ENCODE results near the gene PTDSS2. TPM values are rescaled to one million over a fixed set of nuclear protein-coding genes. Genes with fewer than 3 reads are reported as not detected.

PTDSS2 gene
- total and polyA plus RNA-seq, 4 donors = 5.1 to 15.6 (median 10.2) TPM

DNA sequence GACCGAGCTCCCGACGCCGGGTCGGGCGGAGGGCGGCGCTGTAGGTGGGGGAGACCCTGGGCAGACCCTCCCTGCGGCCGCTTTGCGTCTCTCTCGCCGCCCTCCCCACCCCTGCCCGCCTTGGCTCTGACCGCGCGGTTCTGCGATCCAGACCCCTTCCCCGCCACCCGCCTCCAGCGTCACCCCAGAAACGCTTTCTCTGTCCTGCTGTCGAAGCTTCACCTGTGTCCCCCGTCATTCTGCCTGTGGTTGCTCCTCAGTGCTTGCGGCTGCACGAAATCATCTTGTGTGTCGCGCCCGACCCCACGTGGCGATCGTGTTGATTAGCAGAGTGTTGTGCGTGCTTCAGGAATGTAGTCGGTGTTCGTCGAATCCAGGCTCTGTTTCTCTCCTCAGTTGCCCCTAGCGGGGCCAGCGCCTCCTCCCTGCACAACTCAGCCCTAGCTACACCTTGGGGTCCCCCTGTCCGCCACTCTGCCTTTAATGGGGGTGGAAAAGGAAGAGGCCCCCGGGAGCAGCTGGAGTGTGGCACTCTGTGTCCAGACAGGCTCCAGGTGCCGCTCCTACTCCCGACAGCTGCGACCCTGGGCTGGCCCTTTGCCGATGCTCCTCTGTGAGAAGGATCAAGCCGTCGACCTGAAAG, 851 bp downstream of the PTDSS2 start:
- Histone ChIP-seq H3K27ac (ENCODE audit: low read depth in 1 of 2, low read length in 2 of 2) (peak overlapping the region; percentile 58 to 86), H3K9me3 (ENCODE audit: control insufficient read depth in 4 of 4, low read length in 3 of 4) (no peaks in the 10 kb centered on the region), H3K4me3 (ENCODE audit: low read depth in 1 of 3, low read length in 3 of 3) (peak overlapping the region; percentile 63 to 96 (median 73)), H3K4me1 (ENCODE audit: control insufficient read depth in 4 of 4, insufficient read depth in 4 of 4, low read length in 3 of 4) (peaks cover 8 to 33% (median 25%) of the 10 kb centered on the region in 4 donors), H3K36me3 (ENCODE audit: control insufficient read depth in 4 of 4, insufficient read depth in 3 of 4, low read depth in 1 of 4, low read length in 3 of 4) (peaks cover 3 to 18% (median 5%) of the 10 kb centered on the region in 4 donors), H3K9ac (ENCODE audit: low read depth in 1 of 2, low read length in 2 of 2) (peak overlapping the region in 1 of 2 donors; percentile 75), H3K27me3 (ENCODE audit: control insufficient read depth in 4 of 4, insufficient read depth in 4 of 4, low read length in 3 of 4) (no peaks in the 10 kb centered on the region)
- WGBS = 4% methylated on average over 46 of the region's 46 CpGs
- peak; percentile 53 for DNase-seq (ENCODE audit: low spot score)
- TF ChIP-seq, protein P1, sequence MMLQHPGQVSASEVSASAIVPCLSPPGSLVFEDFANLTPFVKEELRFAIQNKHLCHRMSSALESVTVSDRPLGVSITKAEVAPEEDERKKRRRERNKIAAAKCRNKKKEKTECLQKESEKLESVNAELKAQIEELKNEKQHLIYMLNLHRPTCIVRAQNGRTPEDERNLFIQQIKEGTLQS (IDR thresholded peaks at IDR 0.05) = no peak
- TF ChIP-seq FOXA2 (IDR thresholded peaks at IDR 0.05) = no peak
- TF ChIP-seq MAX (IDR thresholded peaks at IDR 0.05) = no peak
- TF ChIP-seq JUND (IDR thresholded peaks at IDR 0.05) = no peak
- TF ChIP-seq CTCF (IDR thresholded peaks at IDR 0.05; ENCODE audit: low read depth, low read length, missing input control) = peak; percentile 19
- TF ChIP-seq NR2F2 (IDR thresholded peaks at IDR 0.05) = no peak
- TF ChIP-seq, protein P2, sequence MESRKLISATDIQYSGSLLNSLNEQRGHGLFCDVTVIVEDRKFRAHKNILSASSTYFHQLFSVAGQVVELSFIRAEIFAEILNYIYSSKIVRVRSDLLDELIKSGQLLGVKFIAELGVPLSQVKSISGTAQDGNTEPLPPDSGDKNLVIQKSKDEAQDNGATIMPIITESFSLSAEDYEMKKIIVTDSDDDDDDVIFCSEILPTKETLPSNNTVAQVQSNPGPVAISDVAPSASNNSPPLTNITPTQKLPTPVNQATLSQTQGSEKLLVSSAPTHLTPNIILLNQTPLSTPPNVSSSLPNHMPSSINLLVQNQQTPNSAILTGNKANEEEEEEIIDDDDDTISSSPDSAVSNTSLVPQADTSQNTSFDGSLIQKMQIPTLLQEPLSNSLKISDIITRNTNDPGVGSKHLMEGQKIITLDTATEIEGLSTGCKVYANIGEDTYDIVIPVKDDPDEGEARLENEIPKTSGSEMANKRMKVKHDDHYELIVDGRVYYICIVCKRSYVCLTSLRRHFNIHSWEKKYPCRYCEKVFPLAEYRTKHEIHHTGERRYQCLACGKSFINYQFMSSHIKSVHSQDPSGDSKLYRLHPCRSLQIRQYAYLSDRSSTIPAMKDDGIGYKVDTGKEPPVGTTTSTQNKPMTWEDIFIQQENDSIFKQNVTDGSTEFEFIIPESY (IDR thresholded peaks at IDR 0.05) = no peak
- TF ChIP-seq HNF4G (IDR thresholded peaks at IDR 0.05) = no peak
- TF ChIP-seq REST (IDR thresholded peaks at IDR 0.05) = no peak
- TF ChIP-seq YY1 (IDR thresholded peaks at IDR 0.05) = no peak
- TF ChIP-seq RAD21 (IDR thresholded peaks at IDR 0.05) = peak; percentile 69 to 72
- TF ChIP-seq EGR1 (IDR thresholded peaks at IDR 0.05; ENCODE audit: low read depth in 2 of 2) = no peak
- no peak for TF ChIP-seq TAF1 (conservative IDR thresholded peaks at IDR 0.05)
- no peak for TF ChIP-seq RXRA (IDR thresholded peaks at IDR 0.05)
- no peak for TF ChIP-seq SP1 (IDR thresholded peaks at IDR 0.05)
- no peak for TF ChIP-seq HNF4A (conservative IDR thresholded peaks at IDR 0.05)
- no peak for TF ChIP-seq GABPA (IDR thresholded peaks at IDR 0.05 in 1 of 2, conservative IDR thresholded peaks at IDR 0.05 in 1 of 2)
